Skeletal muscle tissue (tissue), 4 donors: ENCODE results near the gene MYRFL. TPM values are rescaled to one million over a fixed set of nuclear protein-coding genes. Genes with fewer than 3 reads are reported as not detected.

Experiments used
- H3K27ac ChIP-seq: one replicate; pipeline ENCODE4 v1.7.0; 2013; ENCODE audit warnings: mild to moderate bottlenecking, low read depth, low read length, inconsistent platforms
- H3K27me3 ChIP-seq, 3 donors: one replicate each; pipeline ENCODE4 v1.7.0; 2013; ENCODE audit warnings: low read length in 3 of 3; ENCODE audit not compliant: control insufficient read depth in 3 of 3, insufficient read depth in 3 of 3
- H3K36me3 ChIP-seq, 3 donors: one replicate each; pipeline ENCODE4 v1.7.0; 2013; ENCODE audit warnings: low read length in 3 of 3; ENCODE audit not compliant: control insufficient read depth in 3 of 3, insufficient read depth in 3 of 3
- H3K4me1 ChIP-seq, 3 donors: one replicate each; pipeline ENCODE4 v1.7.0; 2013; ENCODE audit warnings: low read length in 3 of 3, mild to moderate bottlenecking in 3 of 3; ENCODE audit not compliant: control insufficient read depth in 3 of 3, insufficient read depth in 3 of 3
- H3K4me3 ChIP-seq, 3 donors: one replicate each; pipeline ENCODE4 v1.7.0; 2013; ENCODE audit warnings: low read length in 3 of 3
- H3K9ac ChIP-seq, 3 donors: one replicate each; pipeline ENCODE4 v1.7.0; 2013; ENCODE audit warnings: low read length in 3 of 3, mild to moderate bottlenecking in 3 of 3, moderate library complexity in 2 of 3, low read depth in 1 of 3
- H3K9me3 ChIP-seq, 3 donors: one replicate each; pipeline ENCODE4 v1.7.0; 2013; ENCODE audit warnings: low read length in 3 of 3; ENCODE audit not compliant: control insufficient read depth in 3 of 3
- total RNA-seq: library from RNA; depleted of rRNA; stranded (reverse); fragments of >200 nt; gene quantifications from one replicate; pipeline ENCODE4 v1.2.3, GENCODE V29; 2014
- donor health status: Osteomylitis.

Gene MYRFL
- total RNA-seq, 1 donor from 2014 or later = under 0.01 TPM

DNA sequence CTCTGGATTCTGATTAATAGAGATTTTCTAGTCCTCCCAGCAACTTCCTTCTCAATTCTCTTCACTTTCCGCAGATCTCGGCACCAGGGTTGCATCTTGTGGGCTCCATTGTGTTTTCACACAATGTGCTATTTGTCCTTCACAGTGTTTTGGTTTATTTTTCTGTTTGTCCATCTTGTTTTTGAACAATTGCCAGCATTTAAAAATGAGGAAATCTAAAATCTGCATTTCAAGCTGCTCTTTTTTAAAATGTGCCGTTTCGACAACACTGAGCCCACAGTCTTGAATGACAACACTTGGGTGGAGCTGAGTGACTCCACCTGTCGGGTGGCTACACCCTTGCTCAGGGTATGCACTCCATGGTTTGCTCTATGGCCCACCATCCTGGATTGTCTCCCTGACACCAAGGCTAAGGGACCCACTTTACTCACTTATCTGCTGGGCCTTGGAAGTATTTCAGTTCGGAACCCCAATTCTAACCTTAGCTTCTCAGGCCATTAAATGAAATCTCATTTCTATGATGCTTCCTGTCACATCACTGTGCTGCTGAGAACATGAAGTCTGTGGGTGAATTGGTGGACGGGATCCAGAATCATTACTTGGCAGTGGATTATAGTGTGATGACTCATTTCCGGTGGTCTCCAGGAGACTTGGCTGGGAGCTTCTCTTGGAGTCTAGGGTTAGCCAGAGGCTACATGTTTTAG, 3.4 kb upstream of the MYRFL start:
- H3K27ac ChIP-seq = no peak overlapping the region

DNA sequence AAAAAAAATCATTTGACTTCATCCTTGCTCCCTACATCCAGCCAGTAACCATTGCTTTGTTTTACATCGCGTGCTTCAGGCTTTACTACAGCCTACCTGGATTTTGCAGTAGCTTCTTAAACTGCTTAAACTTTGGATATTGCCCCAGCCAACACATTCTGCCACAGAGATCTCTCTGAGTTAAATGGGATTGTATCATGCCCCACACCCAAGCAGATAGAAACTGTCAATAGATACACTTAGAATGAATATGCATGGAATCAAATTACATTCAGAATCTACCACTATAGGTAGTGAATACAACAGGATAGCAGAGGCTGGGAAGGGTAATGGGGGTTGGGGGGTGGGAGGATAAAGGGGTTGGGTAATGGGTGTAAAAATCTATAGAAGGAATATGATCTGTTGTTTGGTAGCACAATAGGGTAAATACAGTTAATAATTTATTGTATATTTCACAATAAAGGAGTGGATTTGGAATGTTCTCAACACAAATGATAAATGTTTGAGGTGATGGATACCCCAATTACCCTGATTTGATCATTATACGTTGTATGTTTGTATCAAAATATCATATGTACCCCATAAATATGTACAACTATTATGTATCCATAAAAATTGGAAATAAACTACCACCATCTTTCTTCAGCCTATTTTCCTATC, 2.7 kb upstream of the MYRFL start:
- H3K9ac ChIP-seq = no peak overlapping the region
- H3K9me3 ChIP-seq = no peaks in the 10 kb centered on the region
- H3K36me3 ChIP-seq = no peaks in the 10 kb centered on the region
- no peak overlapping the region for H3K4me3 ChIP-seq
- H3K27ac ChIP-seq = no peak overlapping the region
- no peaks in the 10 kb centered on the region for H3K27me3 ChIP-seq
- H3K4me1 ChIP-seq = peaks cover 0 to 5% (median 5%) of the 10 kb centered on the region in 3 donors

More for the DNA sequence above, 3.4 kb upstream of the MYRFL start:
- H3K36me3 ChIP-seq = no peaks in the 10 kb centered on the region
- H3K9me3 ChIP-seq = no peaks in the 10 kb centered on the region
- H3K9ac ChIP-seq = no peak overlapping the region
- no peaks in the 10 kb centered on the region for H3K27me3 ChIP-seq
- H3K4me1 ChIP-seq = peaks cover 0 to 5% (median 5%) of the 10 kb centered on the region in 3 donors
- H3K4me3 ChIP-seq = no peak overlapping the region

DNA sequence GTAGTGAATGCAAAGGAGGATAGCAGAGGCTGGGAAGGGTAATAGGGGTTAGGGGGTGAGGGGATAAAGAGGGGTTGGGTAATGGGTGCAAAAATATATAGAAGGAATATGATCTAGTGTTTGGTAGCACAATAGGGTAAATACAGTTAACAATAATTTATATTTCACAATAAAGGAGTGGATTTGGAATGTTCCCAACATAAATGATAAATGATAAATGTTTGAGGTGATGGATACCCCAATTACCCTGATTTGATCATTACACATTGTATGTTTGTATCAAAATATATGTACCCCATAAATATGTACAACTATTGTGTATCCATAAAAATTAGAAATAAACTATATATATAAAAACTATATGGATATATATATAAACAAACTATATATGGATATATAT, 999 bp upstream of the MYRFL start:
- Histone ChIP-seq H3K9me3 (no peaks in the 10 kb centered on the region), H3K4me3 (no peak overlapping the region), H3K27me3 (no peaks in the 10 kb centered on the region), H3K9ac (no peak overlapping the region), H3K27ac (no peak overlapping the region), H3K36me3 (no peaks in the 10 kb centered on the region), H3K4me1 (peaks cover 0 to 5% (median 5%) of the 10 kb centered on the region in 3 donors)

DNA sequence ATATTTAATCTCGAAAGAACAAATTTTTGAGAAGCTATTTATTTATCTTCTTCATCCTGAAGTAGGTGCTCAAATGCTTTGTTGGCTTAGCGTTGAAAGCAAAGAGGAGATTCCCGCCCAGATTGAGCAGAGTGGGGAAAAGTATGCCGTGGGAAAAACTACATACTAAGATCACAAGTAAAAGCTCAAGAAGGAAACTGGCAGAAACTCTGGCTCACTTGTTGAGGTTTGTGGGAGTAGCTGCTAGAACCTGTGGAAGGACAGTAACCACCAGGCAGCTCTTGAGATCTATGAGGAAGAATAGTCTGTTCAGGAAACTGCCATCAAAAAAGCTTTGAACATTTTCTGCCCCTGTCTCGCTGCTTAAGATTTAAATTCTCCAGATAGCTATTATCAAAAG, 3.9 kb downstream of the MYRFL start:
- Histone ChIP-seq H3K9ac (no peak overlapping the region), H3K4me3 (no peak overlapping the region), H3K36me3 (no peaks in the 10 kb centered on the region), H3K27me3 (no peaks in the 10 kb centered on the region), H3K4me1 (no peaks in the 10 kb centered on the region), H3K9me3 (no peaks in the 10 kb centered on the region), H3K27ac (no peak overlapping the region)

DNA sequence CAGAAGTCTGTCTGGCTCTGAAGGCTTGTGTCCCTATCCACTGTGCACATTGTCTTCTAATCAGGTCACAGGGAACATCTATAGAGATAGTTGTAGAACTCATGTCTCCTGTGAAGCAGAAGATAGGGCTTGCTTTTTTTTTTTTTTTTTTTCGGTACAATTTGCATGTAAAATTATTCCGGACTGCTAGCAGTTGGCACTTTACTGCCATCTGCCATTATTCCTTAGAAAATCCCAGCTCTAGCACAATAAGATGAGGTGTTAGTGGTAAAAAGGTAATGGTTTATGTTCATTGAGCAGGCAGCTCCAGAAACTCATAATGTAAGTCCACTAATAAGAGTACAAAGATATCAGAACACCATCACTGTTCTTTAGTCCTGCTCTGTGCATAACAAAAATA, 8.7 kb downstream of the MYRFL start:
- Histone ChIP-seq H3K36me3 (no peaks in the 10 kb centered on the region), H3K4me3 (no peak overlapping the region), H3K9ac (no peak overlapping the region), H3K27me3 (no peaks in the 10 kb centered on the region), H3K4me1 (no peaks in the 10 kb centered on the region), H3K9me3 (no peaks in the 10 kb centered on the region), H3K27ac (no peak overlapping the region)

DNA sequence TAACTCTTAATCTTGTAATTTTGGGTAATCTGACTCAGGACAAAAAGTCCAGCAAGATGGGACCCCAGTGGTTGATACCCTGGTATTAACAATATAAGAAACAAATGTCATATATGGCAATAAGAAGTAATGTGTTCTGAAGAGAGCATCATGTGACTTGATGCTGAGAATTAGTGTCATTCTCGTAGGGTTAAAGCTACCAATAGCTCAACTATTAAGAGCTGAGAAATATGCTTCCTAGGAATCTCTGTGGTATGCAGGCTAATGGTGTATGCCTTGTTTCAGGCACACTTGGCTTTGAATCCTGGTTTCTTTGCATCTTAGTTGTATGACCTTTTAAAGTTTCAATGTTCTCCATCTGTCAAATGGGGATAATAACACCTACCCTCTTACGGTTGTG, 9.1 kb downstream of the MYRFL start:
- H3K27me3 ChIP-seq = no peaks in the 10 kb centered on the region
- H3K9me3 ChIP-seq = no peaks in the 10 kb centered on the region
- H3K4me1 ChIP-seq = no peaks in the 10 kb centered on the region
- no peak overlapping the region for H3K27ac ChIP-seq
- H3K36me3 ChIP-seq = no peaks in the 10 kb centered on the region
- H3K4me3 ChIP-seq = no peak overlapping the region
- no peak overlapping the region for H3K9ac ChIP-seq

DNA sequence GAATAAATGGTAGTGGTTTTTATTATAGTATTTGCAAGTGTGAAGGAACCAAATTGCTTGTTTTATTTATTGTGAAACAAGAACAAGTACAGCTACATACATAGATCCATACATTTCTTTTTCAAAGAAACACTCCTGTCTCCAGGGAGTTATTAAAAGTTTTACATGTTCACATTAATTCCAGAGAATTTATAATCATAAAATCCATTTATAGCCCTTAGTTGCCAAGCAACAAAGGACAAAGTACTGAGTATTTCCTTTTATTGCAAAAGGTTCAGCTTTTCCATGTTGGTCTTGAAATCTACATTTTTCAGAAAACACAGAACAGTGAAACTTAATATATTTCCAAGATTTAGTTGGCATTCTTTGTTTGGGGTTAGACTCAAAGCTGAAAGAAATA, 9.5 kb downstream of the MYRFL start:
- no peaks in the 10 kb centered on the region for H3K9me3 ChIP-seq
- H3K27me3 ChIP-seq = no peaks in the 10 kb centered on the region
- H3K36me3 ChIP-seq = no peaks in the 10 kb centered on the region
- no peak overlapping the region for H3K27ac ChIP-seq
- H3K4me3 ChIP-seq = no peak overlapping the region
- no peak overlapping the region for H3K9ac ChIP-seq
- no peaks in the 10 kb centered on the region for H3K4me1 ChIP-seq

DNA sequence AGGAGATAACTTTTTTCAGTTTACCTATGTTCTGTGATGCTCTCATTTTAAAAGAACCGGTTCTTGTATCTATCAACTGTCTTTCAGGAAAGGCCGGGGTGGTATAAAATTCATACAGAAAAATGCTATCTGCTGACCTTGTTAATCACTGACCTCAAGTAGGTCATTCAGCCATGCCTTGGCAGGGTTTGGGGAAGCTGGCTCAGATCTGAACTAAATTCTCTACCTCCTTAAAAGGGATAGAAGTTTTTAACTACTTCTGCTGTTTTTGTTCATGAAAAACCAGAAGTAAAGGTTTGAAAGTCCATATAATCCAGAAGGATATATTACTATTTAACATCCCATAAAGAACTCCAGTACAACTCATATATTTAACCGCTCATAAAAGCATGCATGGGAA, 10.1 kb downstream of the MYRFL start:
- Histone ChIP-seq H3K4me3 (no peak overlapping the region), H3K9me3 (no peaks in the 10 kb centered on the region), H3K9ac (no peak overlapping the region), H3K4me1 (no peaks in the 10 kb centered on the region), H3K36me3 (no peaks in the 10 kb centered on the region), H3K27ac (no peak overlapping the region), H3K27me3 (no peaks in the 10 kb centered on the region)

DNA sequence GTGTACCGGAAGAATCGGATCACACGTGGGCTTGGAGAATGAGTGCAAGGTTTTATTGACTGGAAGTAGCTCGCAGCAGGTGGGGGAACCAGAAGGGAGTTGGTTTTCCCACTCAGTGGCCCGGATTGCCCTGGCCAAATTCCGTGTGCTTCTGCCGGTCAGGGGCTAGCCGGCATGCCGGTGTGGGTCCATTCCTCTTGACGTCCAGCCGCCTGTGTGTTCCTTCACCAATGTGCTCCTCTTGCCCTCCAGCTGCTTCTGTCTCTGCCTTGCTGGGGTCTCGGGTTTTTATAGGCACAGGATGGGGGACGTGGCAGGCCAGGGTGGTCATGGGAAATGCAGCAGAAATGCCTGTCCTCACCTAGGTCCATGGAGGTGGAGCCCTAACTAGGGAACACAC, 11.0 kb downstream of the MYRFL start:
- no peak overlapping the region for H3K4me3 ChIP-seq
- H3K9me3 ChIP-seq = no peaks in the 10 kb centered on the region
- H3K9ac ChIP-seq = no peak overlapping the region
- H3K4me1 ChIP-seq = no peaks in the 10 kb centered on the region
- no peak overlapping the region for H3K27ac ChIP-seq
- H3K36me3 ChIP-seq = no peaks in the 10 kb centered on the region
- H3K27me3 ChIP-seq = no peaks in the 10 kb centered on the region

DNA sequence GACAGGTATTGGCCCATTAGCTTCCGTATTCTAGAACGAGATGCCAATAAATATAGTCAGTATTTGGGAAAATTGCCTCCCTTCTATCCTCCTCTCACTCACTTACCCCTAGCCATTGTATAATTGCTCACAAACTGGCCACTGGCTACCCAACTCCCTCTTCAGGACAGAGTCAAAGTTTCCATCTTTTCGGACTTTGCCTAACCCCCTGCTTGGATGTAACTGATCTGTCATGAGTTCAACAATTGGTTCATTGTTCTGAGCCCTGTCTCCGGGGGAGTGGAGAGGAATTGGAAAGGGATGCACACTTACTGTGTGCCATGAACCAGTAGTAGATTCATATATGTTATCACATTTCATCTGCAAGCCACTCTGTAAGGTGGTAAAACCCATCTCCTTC, 12.2 kb downstream of the MYRFL start:
- Histone ChIP-seq H3K36me3 (no peaks in the 10 kb centered on the region), H3K9me3 (no peaks in the 10 kb centered on the region), H3K9ac (no peak overlapping the region)

More for the DNA sequence above, 12.2 kb downstream of the MYRFL start:
- Histone ChIP-seq H3K4me3 (no peak overlapping the region), H3K27ac (no peak overlapping the region), H3K4me1 (no peaks in the 10 kb centered on the region), H3K27me3 (no peaks in the 10 kb centered on the region)
